Esophagus squamous epithelium (tissue), 5 donors: ENCODE measurements around the gene LYPD5. TPM values are rescaled to one million over a fixed set of nuclear protein-coding genes. Genes with fewer than 3 reads are reported as not detected.
"Not testable (repeated sequence)": the region's sequence is repeated elsewhere in the genome, so short reads cannot be mapped to it uniquely, and the experiment has no call there.

ENCODE experiments used
- DNase-seq: peaks from one replicate; lab custom pipeline; 2025; lab: John Stamatoyannopoulos, UW
- H3K27ac ChIP-seq, 4 donors: fragments of 200-600 bp; sonication (generic); one replicate each; pipeline ENCODE4 v1.5.1; 2016 to 2019; ENCODE audit warnings: mild to moderate bottlenecking in 1 of 4
- H3K27me3 ChIP-seq, 4 donors: fragments of 200-600 bp; sonication (generic); 1 replicate in 3 of 4; 2 replicates in 1 of 4; pipeline versions ENCODE4 v1.5.1 to v1.6.0; 2017 to 2021; ENCODE audit warnings: antibody characterized with exemption in 1 of 4
- H3K36me3 ChIP-seq, 3 donors: fragments of 200-600 bp; sonication (generic); one replicate each; pipeline ENCODE4 v1.5.1; 2016 to 2019
- H3K4me1 ChIP-seq, 3 donors: fragments of 200-600 bp; sonication (generic); one replicate each; pipeline ENCODE4 v1.5.1; 2017 to 2019
- H3K4me3 ChIP-seq, 4 donors: fragments of 200-600 bp; sonication (generic); 1 replicate in 3 of 4; 2 replicates in 1 of 4; pipeline ENCODE4 v1.5.1; 2016 to 2019; ENCODE audit warnings: mild to moderate bottlenecking in 2 of 4, moderate library complexity in 1 of 4
- H3K9me3 ChIP-seq, 3 donors: fragments of 200-600 bp; sonication (generic); one replicate each; pipeline ENCODE4 v1.5.1; 2016 to 2019
- CTCF ChIP-seq, 6 experiments: fragments of 450-650 bp in 4 of 6; fragments of 200-600 bp in 2 of 6; sonication (generic) in 2 of 6; IDR thresholded peaks; one replicate each; pipeline ENCODE4 v1.5.1; 2016 to 2019; ENCODE audit warnings: antibody characterized with exemption in 6 of 6, mild to moderate bottlenecking in 4 of 6, moderate library complexity in 4 of 6
- POLR2A ChIP-seq, 4 donors: fragments of 450-650 bp; IDR thresholded peaks; one replicate each; pipeline ENCODE4 v1.6.1; 2017; ENCODE audit warnings: antibody characterized with exemption in 4 of 4, mild to moderate bottlenecking in 4 of 4, moderate library complexity in 3 of 4
- WGBS, 2 donors: methylation state at CpG; one replicate each; pipeline ENCODE4 v1.1.5; 2018; 5-methylcytosine and 5-hydroxymethylcytosine counted together
- intact Hi-C: fragments of 100-400 bp; cut with DNase I; formaldehyde crosslinking; loops from one replicate; pipeline ENCODE4 v1.15.0; 2022
- total RNA-seq, 4 donors: library from RNA; depleted of rRNA; stranded (reverse); fragments of >200 nt; gene quantifications; one replicate each; pipeline ENCODE4 v1.1.0, GENCODE V29; 2016
- donor health status: DM: yes; HTN: yes; CAD: no.

The LYPD5 gene
- total RNA-seq, 4 donors from 2014 or later = 9.9 to 32.0 (median 22.4) TPM

DNA sequence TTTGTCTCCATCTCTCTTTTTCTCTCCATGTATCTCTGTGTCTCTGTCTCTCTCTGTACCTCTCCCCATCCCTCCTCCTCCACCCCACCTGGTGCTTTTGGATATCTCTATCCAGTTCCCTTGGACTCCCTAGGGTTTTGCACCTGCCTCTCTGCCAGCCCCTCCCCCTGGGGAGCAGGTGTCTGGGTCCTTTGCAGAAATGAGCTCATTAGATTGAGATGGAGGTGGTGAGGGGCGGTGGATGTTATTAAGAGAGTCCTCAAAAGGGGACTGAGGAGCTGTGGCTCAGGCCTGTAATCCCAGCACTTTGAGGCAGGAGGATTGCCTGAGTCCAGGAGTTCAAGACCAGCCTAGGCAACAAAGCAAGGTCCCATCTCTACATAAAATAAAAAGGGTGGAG lies 23.6 kb downstream of the LYPD5 start:
- peaks cover 0 to 10% (median 0%) of the 10 kb centered on the region in 4 donors for H3K27me3 ChIP-seq
- no peaks in the 10 kb centered on the region for H3K9me3 ChIP-seq
- H3K4me1 ChIP-seq = peaks cover 29 to 94% (median 45%) of the 10 kb centered on the region in 3 donors
- peak overlapping the region in 1 of 4 donors; percentile 60 for H3K4me3 ChIP-seq
- H3K27ac ChIP-seq = peak overlapping the region; percentile 38 to 82 (median 64)
- DNase-seq = no peak
- 50 to 88% methylated on average over 1 of the region's 1 CpG for WGBS, 2 donors
- H3K36me3 ChIP-seq = no peaks in the 10 kb centered on the region
- TF ChIP-seq CTCF (IDR thresholded peaks at IDR 0.05) = no peak
- TF ChIP-seq POLR2A (IDR thresholded peaks at IDR 0.05) = no peak
- intact Hi-C loops = no loop called here

DNA sequence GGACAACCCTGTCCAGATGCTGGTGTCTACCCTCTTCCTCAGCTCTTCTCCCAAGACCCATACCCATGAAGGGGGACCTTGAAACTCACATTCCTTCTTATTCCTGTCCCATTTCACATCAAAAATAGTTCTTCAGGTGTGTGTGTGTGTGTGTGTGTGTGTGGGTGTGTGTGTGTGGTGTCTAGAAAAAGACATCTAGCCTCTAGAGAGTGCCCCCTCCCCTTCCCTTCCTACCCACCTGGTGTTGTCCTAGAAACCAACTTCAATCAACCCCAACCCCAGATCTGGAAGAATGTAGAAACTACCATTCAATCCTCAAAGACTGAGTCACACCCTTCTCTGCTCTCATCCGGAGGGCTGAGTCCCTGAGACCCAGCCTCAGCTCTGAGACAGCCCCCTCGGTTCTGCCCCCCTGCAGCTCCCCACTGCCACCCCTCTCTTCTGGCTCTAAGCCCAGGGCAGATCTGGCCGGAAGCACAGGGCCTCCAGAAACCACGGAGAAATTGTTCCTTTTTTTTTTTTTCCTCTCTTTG lies 25.0 kb downstream of the LYPD5 start:
- peaks cover 0 to 4% (median 0%) of the 10 kb centered on the region in 4 donors for H3K27me3 ChIP-seq
- H3K4me3 ChIP-seq = peak overlapping the region in 1 of 4 donors; percentile 21
- intact Hi-C loops = no loop called here
- H3K36me3 ChIP-seq = no peaks in the 10 kb centered on the region
- no peaks in the 10 kb centered on the region for H3K9me3 ChIP-seq
- 0% methylated on average over 1 to 4 of the region's 4 CpGs for WGBS, 2 donors
- H3K4me1 ChIP-seq = peaks cover 29 to 80% (median 39%) of the 10 kb centered on the region in 3 donors
- H3K27ac ChIP-seq = peak overlapping the region; percentile 13 to 82 (median 40)
- TF ChIP-seq POLR2A (IDR thresholded peaks at IDR 0.05) (no peak), CTCF (IDR thresholded peaks at IDR 0.05) (no peak)
- no peak for DNase-seq

- no peak for DNase-seq
- peaks cover 0 to 4% (median 0%) of the 10 kb centered on the region in 4 donors for H3K27me3 ChIP-seq
- H3K4me3 ChIP-seq = no peak overlapping the region
- no peaks in the 10 kb centered on the region for H3K9me3 ChIP-seq
- intact Hi-C loops = no loop called here
- H3K36me3 ChIP-seq = no peaks in the 10 kb centered on the region
- TF ChIP-seq CTCF (IDR thresholded peaks at IDR 0.05) (no peak), POLR2A (IDR thresholded peaks at IDR 0.05) (no peak)
- H3K4me1 ChIP-seq = peaks cover 27 to 71% (median 39%) of the 10 kb centered on the region in 3 donors
- H3K27ac ChIP-seq = peak overlapping the region in 1 of 4 donors; percentile 2
- WGBS, 2 donors = 50 to 63% methylated on average over 10 of the region's 11 CpGs
Observed at GRCh38 chr19:43776286-43776685, 26.0 kb downstream of the LYPD5 start.

DNA sequence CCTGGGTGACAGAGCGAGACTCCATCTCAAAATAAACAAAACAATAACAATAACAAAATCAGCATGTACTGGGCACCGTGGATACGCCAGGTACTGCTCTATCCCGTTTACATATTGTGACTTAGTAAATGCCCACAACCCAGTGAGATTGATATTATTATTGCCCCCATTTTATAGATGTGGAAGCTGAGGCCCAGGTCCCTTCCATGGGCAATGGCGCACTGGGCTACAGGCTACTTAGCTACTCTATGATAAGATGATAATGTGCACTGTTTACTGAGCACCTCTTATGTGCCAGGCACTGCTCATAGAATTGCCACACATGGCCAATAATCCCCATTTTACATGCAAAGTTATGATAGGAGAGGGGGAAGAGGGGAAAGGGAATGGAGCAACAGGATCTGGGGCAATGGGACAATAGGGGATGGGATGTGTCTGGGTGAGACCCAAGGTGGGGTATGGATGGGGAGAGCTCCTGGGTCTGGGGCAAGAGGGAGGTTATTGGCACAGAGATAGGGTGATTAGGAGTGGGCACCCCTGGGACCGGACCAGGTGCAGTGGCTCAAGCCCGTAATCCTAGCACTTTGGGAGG lies 26.9 kb downstream of the LYPD5 start:
- H3K9me3 ChIP-seq = no peaks in the 10 kb centered on the region
- intact Hi-C loops = no loop called here
- peaks cover 19 to 62% (median 31%) of the 10 kb centered on the region in 3 donors for H3K4me1 ChIP-seq
- H3K27ac ChIP-seq = no peak overlapping the region
- WGBS, 2 donors = 88 to 92% methylated on average over 7 of the region's 7 CpGs
- no peak for DNase-seq
- no peaks in the 10 kb centered on the region for H3K36me3 ChIP-seq
- H3K27me3 ChIP-seq = no peaks in the 10 kb centered on the region
- no peak overlapping the region for H3K4me3 ChIP-seq
- no peak for TF ChIP-seq POLR2A (IDR thresholded peaks at IDR 0.05)
- TF ChIP-seq CTCF (IDR thresholded peaks at IDR 0.05) = no peak

GRCh38 chr19:43774940-43775258 lies 27.3 kb downstream of the LYPD5 start:
- H3K9me3 ChIP-seq, intact Hi-C loops, H3K36me3 ChIP-seq, H3K27ac ChIP-seq, H3K27me3 ChIP-seq, DNase-seq, H3K4me3 ChIP-seq: not testable (repeated sequence)
- H3K4me1 ChIP-seq = peaks cover 14 to 57% (median 28%) of the 10 kb centered on the region in 3 donors
- WGBS, 2 donors = 68 to 95% methylated on average over 9 to 11 of the region's 11 CpGs
